ENCODE measurements around the gene ARF1.

ARF1 gene

DNA sequence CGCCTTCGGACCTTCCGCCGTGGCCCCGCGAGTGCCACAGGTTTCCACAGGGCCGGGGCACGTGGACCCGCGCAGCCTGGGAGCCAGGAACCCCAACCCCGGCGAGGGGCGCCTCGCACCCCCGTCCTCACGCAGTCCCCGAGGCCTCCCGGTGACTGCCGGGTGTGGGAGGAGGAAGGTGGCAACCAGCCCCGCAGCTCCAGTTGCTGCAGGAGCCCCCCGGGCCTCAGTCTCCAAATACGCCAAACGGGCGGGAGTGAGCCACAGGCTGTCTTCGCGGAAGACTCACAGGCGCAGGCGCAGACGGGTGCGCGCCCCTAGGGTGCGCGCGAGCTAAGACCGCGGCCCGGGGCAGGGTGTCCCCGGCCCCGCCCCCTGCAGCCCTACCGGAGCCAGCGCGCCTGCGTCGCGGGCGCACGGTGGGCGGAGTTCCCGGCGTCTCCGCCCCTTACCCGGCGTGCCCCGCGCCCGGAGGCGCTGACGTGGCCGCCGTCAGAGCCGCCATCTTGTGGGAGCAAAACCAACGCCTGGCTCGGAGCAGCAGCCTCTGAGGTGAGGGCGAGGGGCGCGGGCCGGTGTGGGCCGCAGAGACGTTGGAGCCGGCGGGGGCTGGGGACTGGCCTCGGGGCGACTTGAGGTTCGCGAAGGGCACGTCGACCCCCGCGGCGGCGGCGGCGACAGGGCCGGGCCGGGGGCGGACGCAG lies at the start of gene ARF1:
Gene ARF1 (plus strand): TSS at position 495 of the 704 bp plus-strand sequence. CDS start 14,407 bp downstream, outside the sequence.
- DNase-seq (ENCODE audit: low read depth in 4 of 4, low spot score in 1 of 4): peak; percentile 77 to 86 (median 82)

DNA sequence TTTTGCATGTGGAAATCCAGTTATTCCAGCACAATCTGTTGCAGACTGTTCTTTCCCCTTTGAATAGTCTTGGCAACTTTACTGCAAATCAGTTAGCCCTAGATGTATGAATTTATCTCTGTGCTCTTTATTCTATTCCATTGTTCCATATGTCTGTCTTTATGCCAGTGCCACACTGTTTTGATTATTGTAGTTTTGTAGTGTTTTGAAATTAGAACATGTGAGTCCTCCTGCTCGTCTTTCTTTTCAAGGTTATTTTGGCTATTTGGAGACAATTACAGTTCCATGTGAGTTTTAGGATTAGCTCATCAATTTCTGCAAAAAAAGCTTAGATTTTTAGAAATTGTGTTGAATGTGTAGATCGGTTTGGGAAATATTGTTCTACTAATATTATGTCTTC lies 49.1 kb upstream of the ARF1 start:
- no peak for DNase-seq (ENCODE audit: low read depth in 4 of 4, low spot score in 1 of 4)

DNA sequence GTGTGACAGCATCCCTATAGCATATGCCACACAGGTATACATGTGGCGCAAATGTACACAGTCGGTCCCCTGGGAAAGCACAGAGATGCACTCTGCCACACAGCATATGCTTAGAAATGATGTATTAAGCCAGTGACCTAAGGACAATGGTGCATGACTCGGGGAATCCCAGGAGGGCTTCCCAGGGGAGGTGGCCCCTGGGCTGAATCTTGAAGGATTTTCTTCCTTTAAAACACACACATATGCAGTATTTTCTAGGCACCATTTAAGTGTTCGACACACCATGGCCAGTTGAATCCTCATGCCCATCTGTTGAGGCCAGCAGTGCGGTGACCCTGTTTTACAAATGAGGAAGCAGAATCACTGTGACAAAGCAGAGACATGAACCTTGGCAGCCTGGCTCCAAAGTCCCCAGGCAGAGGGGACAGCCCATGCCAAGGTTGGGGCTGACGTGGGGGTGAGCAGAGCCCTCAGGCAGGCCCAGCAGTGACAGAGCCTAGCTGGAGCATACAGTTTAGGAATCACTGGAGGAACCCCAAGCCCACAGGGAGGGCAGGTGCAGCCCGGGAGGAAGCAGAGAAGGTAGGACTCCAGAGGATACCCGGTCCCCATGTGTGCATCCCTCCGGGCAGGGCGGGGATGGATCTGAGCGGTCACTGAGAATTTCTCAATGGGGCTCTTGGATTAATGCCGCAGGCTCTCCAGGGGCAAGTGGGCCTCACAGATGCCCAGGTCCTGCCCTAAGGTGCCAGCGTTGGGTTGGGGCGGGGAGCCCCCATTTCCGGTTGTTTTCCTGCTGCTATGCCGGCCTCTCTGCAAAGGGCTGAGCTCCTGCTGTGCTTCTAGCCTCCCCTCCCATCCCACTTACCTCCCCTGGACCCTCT lies 47.3 kb upstream of the ARF1 start:
- DNase-seq (ENCODE audit: low read depth in 4 of 4, low spot score in 1 of 4): no peak

DNA sequence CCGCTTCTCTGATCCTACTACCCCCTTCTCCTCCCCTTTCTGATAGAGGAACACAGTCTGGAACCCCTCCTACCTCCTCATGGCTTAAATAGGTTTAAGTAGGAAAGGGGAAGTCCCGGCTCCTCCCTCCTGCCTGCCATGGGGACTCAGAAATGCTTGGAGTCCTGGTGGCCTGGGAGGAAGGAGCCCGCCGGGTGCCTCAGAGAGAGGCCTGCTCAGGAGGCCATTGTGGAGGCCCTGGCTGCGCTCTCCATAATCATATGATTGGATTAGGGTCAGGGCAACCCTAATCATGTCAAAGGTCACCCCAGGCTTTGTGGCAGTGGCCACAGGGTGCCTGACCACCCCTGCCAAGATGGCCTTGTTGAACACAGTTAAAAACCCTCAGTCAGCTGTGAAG lies 46.7 kb upstream of the ARF1 start:
- no peak for DNase-seq (ENCODE audit: low read depth in 4 of 4, low spot score in 1 of 4)

DNA sequence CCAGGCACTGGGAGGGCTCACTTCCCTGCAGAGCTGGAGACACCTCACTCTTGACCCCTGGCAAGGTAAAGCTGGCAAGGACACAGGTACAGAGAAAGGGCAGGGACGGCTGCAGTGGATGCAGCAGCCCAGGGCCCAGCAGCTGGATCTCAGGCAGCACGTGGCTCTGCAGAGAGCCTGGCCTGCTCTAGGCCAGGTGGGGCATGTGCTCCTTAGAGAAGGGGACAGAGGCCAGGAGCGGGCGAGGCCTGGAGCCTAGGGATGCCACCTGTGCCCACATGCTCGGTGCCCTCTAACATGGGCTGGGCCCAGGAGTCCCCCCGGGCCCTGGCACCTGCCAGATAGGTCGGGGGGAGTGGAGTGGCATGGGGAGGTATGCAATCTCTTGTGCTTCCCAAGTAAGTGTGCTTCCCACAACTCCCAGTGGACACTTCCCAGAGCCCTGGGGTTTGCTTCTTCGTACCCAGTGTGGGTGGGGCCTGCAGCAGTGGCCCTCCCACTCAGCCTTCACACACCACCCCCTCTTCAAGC lies 45.7 kb upstream of the ARF1 start:
- no peak for DNase-seq (ENCODE audit: low read depth in 4 of 4, low spot score in 1 of 4)

DNA sequence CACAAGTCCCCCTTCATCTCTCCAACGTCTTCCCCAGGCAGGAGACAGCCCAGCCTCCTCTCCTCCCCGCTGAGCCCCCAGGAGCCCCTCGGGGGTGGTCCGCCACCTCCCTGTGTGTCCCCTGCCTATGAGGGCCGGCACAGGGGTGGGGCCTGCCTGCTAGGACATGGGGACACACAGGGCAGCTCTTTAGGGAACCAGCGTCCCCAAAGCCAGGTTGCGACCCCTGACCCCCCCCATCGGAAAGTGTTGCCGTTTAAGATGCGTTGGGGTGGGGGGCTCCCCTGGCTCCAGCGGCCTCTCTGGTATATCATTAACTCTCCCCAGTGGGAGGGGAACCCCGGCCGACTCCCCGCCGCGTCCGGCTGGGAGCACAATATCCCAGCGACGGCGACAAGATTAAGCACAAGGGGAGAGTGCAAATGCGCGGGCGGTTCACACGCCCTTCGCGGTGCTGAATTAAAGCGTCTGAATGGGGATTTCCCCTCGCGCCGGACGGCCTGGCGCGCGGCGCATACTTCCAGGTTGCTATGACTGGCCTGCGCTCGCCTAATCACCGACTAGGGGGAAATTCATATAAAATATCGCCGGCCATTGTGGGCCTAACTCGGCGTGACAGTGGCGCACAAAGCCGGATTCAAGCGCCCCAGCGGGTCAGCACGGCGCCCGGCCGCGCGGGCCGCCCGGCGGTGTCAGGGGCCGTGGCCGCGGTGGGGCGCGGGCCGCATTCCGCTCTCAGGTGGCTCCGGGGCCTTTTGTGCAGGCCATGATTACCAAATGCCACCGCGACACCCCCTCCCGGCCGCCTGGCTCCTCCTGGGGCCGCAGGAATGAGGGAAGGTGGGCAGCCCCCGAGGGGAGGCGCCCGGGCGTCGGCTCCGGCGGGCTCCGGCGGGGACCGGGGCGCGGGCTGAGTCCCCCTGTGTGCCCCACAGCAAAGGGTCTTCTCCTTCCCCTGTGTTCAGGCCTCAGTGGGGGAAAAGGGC lies 44.8 kb upstream of the ARF1 start:
- DNase-seq (ENCODE audit: low read depth in 4 of 4, low spot score in 1 of 4): peak in 2 of 4 experiments; percentile 15 to 36

DNA sequence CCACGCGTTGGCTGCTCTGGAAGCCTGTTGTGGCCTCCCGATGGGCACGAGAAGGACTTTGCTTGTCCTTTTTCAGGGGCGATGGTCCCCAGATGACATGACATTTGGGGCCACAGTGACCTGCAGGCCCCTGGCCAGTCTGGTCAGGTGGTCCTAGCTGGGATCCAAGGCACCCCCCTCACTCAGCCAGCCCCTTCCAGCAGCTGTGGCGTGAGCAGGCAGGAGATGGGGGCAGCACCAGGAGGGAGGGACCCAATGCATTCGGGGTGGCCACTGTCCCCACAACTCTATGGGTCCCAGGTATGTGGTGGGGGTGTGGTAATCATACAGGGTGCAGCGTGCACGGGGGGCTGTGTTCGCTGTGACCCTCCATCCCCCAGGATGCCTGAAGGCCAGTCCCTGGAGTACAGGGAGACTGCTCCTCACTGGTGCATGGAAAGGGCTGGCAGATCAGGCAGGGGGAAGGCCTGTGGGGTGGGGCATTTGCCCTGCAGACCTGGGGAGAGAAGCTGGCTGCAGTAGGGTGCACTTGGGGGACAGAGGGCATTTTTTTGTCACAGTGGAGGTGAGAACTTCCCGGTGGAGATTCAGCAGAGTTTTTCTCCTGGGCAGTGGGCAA lies 44.0 kb upstream of the ARF1 start:
- DNase-seq (ENCODE audit: low read depth in 4 of 4, low spot score in 1 of 4): no peak

DNA sequence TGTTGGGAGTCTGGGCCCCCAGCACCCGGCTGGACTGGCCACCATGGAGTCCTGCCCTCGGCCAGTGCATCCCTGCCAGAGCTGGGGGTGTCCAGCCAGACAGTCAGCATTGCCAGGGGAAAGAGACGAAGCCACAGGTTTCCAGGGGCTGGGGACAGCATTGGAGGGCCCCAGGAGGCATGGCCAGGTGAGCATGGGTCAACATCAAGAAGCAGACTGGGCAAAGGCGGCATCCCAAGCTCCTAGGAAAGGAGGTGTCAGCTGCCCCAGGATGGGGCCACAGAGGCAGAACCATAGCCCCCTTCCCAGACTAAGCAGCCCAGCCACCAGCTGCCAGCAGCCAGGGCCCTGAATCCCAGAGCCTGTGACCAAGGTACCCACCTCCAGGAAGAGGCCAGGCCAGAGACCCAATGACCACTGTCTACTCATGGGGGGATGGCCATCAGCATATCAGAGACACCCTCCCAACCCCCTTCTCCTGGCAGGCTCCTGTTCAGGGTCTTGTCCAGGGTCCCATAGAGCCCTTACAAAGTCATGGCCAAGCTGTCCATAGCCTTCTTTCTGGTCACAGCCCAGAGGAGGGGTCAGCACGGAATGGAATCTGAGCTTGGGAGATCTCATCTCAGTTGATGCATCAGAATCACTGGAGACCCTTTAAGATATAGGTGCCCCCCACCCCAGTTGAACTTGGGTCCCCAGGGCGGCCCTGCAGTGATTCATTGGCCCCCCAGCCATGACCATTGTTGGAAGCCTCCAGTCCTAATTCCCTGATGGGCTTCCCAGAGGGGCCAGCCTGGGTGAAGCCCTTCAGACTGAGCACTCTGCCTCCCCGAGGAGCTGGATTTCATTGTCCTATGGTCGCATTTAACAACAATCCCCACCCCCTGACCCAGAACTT lies 43.3 kb upstream of the ARF1 start:
- no peak for DNase-seq (ENCODE audit: low read depth in 4 of 4, low spot score in 1 of 4)

DNA sequence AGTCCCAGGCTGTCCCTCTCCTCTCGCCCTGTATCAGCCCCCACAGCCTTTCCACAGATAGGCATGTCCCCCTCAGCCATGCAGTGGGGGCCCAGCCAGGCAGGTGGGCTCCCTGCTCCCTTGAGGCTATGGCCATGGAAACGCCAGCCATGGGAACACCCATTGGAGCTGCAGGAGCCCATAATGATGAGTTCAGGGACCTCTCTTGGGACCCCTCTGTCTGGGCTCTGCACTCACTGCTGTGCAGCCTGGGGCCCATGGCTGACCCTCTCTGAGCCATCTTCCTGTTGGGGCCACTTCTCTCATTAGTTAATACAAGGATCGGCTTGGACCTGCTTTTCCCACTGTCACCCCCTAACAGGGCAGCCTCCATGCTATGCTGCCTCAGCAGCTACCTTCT lies 42.5 kb upstream of the ARF1 start:
- no peak for DNase-seq (ENCODE audit: low read depth in 4 of 4, low spot score in 1 of 4)

DNA sequence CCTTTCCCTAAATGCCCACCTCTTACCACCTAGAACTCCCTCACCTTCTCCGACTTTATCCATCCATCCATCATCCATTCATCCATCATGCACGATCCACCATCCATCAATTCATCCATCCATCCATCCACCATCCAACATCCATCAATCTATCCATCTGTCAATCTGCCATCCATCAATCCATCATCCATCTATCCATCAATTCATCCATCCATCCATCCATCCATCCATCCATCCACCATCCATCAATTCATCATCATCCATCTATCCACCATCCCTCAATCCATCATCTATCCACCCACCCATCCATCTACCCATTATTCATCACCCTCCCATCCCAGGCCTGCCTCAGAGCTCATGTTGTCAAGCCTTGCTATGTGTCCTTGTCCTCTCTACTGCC lies 41.2 kb upstream of the ARF1 start:
- DNase-seq (ENCODE audit: low read depth in 4 of 4, low spot score in 1 of 4): no peak

DNA sequence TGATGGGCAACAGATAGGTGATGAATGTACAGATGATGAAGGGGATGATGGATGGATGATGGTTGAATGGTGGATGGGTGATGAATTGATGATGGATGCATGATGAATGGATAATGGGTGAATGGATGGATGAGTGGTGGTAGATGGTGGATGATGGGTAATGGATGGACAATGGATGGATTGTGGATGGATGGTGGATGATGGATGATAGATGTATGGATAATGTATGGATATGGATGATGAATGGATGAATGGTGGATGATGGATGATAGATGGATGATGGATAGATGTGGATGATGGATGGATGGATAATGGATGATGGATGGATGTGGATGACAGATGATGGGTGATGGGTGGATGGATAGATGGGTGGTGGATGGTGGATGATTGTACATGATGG lies 40.0 kb upstream of the ARF1 start:
- DNase-seq (ENCODE audit: low read depth in 4 of 4, low spot score in 1 of 4): no peak

DNA sequence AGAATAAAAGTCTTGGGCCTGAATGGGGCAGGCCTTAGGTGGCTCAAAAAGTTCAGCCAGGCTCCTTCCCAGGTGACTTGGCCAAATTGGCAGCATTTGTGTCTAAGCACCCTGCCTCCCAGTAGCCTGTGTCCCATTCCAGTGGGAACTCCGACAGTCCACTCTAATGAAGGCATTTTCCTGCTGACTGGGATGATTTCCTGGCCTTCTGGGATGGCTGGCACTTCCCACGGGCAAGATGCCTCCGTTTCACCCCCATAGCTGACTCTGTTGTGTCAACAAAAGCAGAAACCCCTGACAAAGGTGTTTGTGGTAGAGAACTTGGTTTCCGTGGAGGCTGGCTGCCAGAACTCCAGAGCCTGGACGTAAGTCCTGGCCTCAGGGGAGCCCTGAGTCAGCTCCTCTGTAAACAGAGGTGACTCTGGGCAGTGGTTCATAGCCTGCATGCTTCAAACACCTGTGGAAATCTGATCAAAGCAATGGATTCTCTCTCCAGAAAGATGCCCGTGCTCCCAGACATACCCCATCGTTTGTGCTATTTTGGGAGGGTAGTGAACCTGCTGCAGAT lies 39.1 kb upstream of the ARF1 start:
- no peak for DNase-seq (ENCODE audit: low read depth in 4 of 4, low spot score in 1 of 4)

DNA sequence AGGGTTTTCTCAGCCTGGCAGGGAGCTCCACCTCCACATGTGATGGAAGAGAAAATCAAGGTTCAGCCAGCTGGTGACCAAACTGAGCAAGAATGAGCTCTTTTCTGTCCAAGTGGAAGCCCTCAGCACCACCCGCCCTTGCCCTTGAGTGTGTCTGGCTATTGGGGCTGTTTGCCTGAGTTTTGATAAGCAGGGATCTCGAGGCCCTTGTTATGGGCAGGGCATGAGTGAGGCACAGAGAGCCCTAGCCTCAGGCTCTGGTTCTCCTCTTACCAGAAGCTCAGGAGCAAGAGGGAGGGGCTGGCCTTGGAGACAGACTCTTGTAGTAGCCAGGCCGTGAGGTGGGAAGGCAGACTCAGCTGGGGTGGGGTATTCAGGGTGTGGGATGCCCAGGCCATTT lies 37.5 kb upstream of the ARF1 start:
- DNase-seq (ENCODE audit: low read depth in 4 of 4, low spot score in 1 of 4): no peak

DNA sequence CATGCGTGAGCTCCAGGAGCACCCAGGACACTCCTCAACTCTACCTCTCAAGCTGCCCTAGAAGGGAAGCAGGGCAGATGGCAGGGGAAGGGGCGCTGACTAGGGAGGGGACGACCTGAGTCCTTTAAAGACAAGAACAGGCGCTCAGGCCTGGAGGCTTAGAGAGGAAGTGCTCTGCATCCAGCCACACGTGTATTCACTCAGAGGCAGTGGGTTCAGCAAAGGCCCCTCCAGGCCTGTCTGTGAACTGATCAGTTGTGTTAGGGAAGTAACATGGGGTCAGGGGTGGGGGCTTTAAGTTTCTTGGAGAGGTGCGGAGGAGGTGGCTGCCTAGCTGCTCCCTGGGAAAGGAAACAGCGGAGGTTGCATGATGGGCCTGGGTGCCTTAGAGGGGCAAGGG lies 37.1 kb upstream of the ARF1 start:
- DNase-seq (ENCODE audit: low read depth in 4 of 4, low spot score in 1 of 4): no peak

DNA sequence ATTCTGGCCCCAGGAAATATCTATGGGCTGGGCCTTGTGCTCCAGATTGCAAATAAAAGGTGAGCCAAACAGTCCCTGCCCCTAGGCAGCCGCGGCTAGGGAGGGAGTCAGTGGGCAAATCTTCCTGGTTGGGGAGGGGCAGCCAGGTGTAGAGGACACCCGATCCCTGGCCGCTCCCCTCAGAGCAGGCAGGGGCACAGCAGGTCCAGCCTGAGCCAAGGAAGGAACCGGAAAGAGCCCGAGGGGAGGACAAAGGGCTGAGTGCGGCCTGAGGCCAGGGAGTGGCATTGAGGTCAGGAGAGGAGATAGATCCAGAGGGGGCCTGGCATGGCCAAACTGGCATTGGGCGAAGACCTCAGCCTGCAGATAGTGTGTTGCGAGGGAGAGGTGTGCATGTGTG lies 36.6 kb upstream of the ARF1 start:
- DNase-seq (ENCODE audit: low read depth in 4 of 4, low spot score in 1 of 4): no peak

DNA sequence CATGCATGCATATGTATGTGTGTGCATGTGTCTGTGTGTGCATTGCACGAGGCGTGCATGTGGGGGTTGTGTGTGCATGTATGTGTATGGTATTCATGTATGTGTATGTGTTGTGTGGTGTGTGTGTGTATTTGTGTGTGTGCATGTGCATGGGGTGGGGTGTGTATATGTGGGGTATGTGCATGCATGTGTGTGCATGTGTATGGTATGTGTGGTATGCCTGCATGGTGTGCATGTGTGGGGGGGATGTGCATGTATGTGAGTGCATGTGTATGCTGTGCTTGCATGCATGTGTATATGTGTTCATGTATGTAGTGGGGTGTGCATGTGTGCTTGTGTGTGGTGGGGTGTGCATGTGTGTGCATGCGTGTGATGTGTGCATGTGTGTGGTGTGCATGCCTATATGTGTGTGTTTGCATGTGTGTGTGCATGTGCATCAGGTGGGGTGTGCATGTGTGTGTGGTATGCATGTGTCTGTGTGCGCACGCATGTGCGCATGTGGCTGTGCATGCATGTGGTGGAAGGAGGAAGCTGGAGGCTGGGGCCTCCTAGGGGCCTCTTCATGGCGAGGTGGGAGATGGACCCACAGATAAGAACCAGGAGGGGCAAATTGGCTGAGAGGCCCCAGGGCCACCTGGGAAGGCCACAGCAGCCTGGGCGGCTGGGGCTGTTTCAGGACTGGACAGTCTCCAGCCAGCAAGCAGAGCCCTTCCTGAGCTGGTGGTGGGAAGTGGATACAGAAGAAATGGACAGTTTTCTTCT lies 35.9 kb upstream of the ARF1 start:
- no peak for DNase-seq (ENCODE audit: low read depth in 4 of 4, low spot score in 1 of 4)

DNA sequence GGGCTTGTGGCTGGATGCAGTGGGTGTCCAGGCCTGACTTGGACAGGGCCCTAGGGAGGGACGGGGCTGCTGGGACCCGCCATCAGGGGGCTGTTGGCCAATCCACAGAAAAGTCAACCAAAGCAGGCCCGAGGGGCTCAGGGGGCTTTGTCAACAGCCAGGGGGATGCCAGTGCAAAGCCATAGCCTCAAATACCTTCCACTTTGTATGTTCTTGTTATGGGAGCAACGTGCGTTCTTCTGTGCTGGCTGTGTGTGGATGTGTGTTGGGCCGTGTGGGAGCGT lies 35.4 kb upstream of the ARF1 start:
- DNase-seq (ENCODE audit: low read depth in 4 of 4, low spot score in 1 of 4): no peak

DNA sequence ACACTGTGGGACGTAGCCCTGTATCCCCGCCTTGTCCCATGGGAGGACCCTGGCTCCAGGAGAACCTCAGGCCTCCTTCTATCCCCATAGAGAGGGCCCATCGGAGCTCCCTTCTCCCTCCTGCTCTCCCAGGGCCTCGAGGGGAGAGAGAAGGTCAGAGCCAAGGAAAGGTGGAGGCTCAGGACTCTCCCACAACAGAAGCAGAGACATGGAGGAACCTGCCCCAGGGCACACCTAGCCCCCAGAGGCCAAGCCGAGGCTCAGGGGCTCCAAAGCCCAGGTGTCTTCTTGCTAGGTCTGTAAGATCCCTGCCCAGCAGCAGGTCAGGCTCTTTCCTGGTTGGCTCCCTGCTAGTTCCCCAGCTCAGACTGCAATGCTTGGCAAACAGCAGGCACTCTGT lies 34.4 kb upstream of the ARF1 start:
- no peak for DNase-seq (ENCODE audit: low read depth in 4 of 4, low spot score in 1 of 4)
